K562 (cell line): ENCODE data around the gene MED20. TPM values are rescaled to one million over a fixed set of nuclear protein-coding genes. Genes with fewer than 3 reads are reported as not detected.

ENCODE experiments used
- ATAC-seq: fragments of 200-7000 bp; cut with Tn5 transposase; 3 replicates; pipeline ENCODE4 v1.9.1; 2020; ENCODE audit warnings: moderate library complexity
- BruUV-seq: library from RNA; stranded (reverse); fragments of 400-500 nt; replicated peaks from 2 replicates; lab custom pipeline; 2021; lab: Mats Ljungman, UMichigan
- CTCF ChIA-PET: fragments of 300-600 bp; formaldehyde crosslinking; extraction: SDS; loops from one replicate; lab custom pipeline; 2021; ENCODE audit warnings: low intra/inter-chr PET ratio; lab: Yijun Ruan, JAX
- POLR2A ChIA-PET: fragments of 300-600, 350-650 bp; sonication (Branson Sonifier 250); formaldehyde crosslinking; extraction: SDS; loops from one replicate; lab custom pipeline; 2021; ENCODE audit warnings: antibody characterized with exemption, inconsistent platforms; lab: Yijun Ruan, JAX
- DNase-seq, 4 experiments: peaks; one replicate each; pipeline versions ENCODE4 v3.0.0 to v3.0.0-alpha.2; 2011 to 2018; ENCODE audit warnings: low spot score in 3 of 4, mixed read lengths in 3 of 4; ENCODE audit errors: extremely low read depth in 1 of 4
- FAIRE-seq: peaks from 2 replicates; lab custom pipeline; 2011; peaks lifted over from hg19 to GRCh38; lab: Jason Lieb, UNC
- H2AFZ ChIP-seq: 2 replicates; pipeline ENCODE4 v1.6.0; 2011; ENCODE audit warnings: low read depth, low read length, control low read depth, inconsistent platforms
- H3K27ac ChIP-seq: fragments of 200-600 bp; 3 replicates; pipeline ENCODE4 v1.8.0; 2011; ENCODE audit warnings: low read depth, mild to moderate bottlenecking, control low read depth, inconsistent platforms, low read length, moderate library complexity, mixed read lengths; ENCODE audit errors: extremely low read depth
- H3K27me3 ChIP-seq, 2 experiments: fragments of 300-600 bp in 1 of 2; 2 replicates in 1 of 2; 3 replicates in 1 of 2; pipeline versions ENCODE4 v1.6.0 to v1.8.0; 2011; ENCODE audit warnings: inconsistent platforms in 2 of 2, low read length in 2 of 2, mild to moderate bottlenecking in 1 of 2, mixed read lengths in 1 of 2, moderate library complexity in 1 of 2; ENCODE audit not compliant: control insufficient read depth in 2 of 2, insufficient read depth in 2 of 2
- H3K36me3 ChIP-seq: fragments of 300-600 bp; 3 replicates; pipeline ENCODE4 v1.8.0; 2011; ENCODE audit warnings: mild to moderate bottlenecking, low read length, inconsistent platforms; ENCODE audit not compliant: control insufficient read depth, insufficient read depth
- H3K4me1 ChIP-seq, 2 experiments: fragments of 200-600 bp in 1 of 2; replicated peaks in 1 of 2; 2 replicates in 1 of 2; 3 replicates in 1 of 2; pipeline versions ENCODE4 v1.5.1 to v1.8.0; 2011; ENCODE audit warnings: inconsistent platforms in 2 of 2, low read length in 2 of 2, mild to moderate bottlenecking in 1 of 2, mixed read lengths in 1 of 2, moderate library complexity in 1 of 2; ENCODE audit not compliant: control insufficient read depth in 2 of 2, insufficient read depth in 2 of 2
- H3K4me2 ChIP-seq: 2 replicates; pipeline ENCODE4 v1.6.1; 2011; ENCODE audit warnings: low read length, control low read depth, inconsistent platforms, mixed read lengths; ENCODE audit not compliant: insufficient read depth
- H3K4me3 ChIP-seq: fragments of 200-600 bp; sonication (generic), shearing (Covaris generic); 2 replicates; pipeline ENCODE4 v1.5.1; 2016; ENCODE audit warnings: control low read depth, inconsistent platforms
- H3K79me2 ChIP-seq: fragments of 200-600 bp; 3 replicates; pipeline ENCODE4 v1.8.0; 2011; ENCODE audit warnings: low read length, inconsistent platforms; ENCODE audit not compliant: control insufficient read depth, insufficient read depth
- H3K9ac ChIP-seq, 2 experiments: 2 replicates each; pipeline versions ENCODE4 v1.6.0 to v1.6.1; 2011; ENCODE audit warnings: low read depth in 2 of 2, low read length in 2 of 2, control low read depth in 1 of 2, inconsistent platforms in 1 of 2, mild to moderate bottlenecking in 1 of 2, mixed read lengths in 1 of 2; ENCODE audit not compliant: insufficient read depth in 1 of 2
- H3K9me1 ChIP-seq: one replicate; pipeline ENCODE4 v1.6.0; 2011; ENCODE audit warnings: inconsistent platforms, mild to moderate bottlenecking, low read length, moderate library complexity; ENCODE audit not compliant: control insufficient read depth, insufficient read depth
- H3K9me3 ChIP-seq: replicated peaks from 2 replicates; pipeline ENCODE4 v1.5.1; 2011; ENCODE audit warnings: low read depth, low read length, inconsistent platforms; ENCODE audit not compliant: control insufficient read depth, insufficient read depth
- H4K20me1 ChIP-seq: replicated peaks from 2 replicates; pipeline ENCODE4 v1.6.1; 2011; ENCODE audit warnings: low read length, inconsistent platforms, mixed read lengths; ENCODE audit not compliant: control insufficient read depth, insufficient read depth
- BCOR ChIP-seq: fragments of 450-650 bp; IDR thresholded peaks from 2 replicates; pipeline ENCODE4 v1.6.1; 2016
- CCAR2 ChIP-seq: fragments of 200-400 bp; formaldehyde crosslinking; IDR thresholded peaks from 2 replicates; pipeline ENCODE4 v1.6.1; 2017; ENCODE audit warnings: mild to moderate bottlenecking, low read depth, low read length
- CEBPB ChIP-seq: fragments of 450-650 bp; IDR thresholded peaks from 2 replicates; pipeline ENCODE4 v1.6.1; 2016; ENCODE audit warnings: missing genetic modification characterization, missing compliant biosample characterization
- SLC30A9 ChIP-seq: fragments of 250-450 bp; sonication (Bioruptor Pico); IDR thresholded peaks from 2 replicates; pipeline ENCODE4 v1.8.0; 2022; ENCODE audit warnings: mild to moderate bottlenecking, moderate library complexity
- SPI1 ChIP-seq: IDR thresholded peaks from 2 replicates; pipeline ENCODE4 v1.6.1; 2011; ENCODE audit warnings: low read depth, low read length, control low read depth, borderline replicate concordance
- ZNF766 ChIP-seq: fragments of 200-800 bp; sonication (Bioruptor generic); conservative IDR thresholded peaks from 2 replicates; pipeline ENCODE4 v1.6.1; 2016; ENCODE audit warnings: missing genetic modification characterization, missing compliant biosample characterization
- WGBS: fragments of 100-300 bp; shearing (Covaris generic); methylation state at CpG from one replicate; pipeline ENCODE4 v1.1.6; 2016; ENCODE audit warnings: low coverage, mixed read lengths; ENCODE audit not compliant: insufficient coverage; ENCODE audit errors: missing lambda C conversion rate; 5-methylcytosine and 5-hydroxymethylcytosine counted together
- in situ Hi-C: fragments of 300-500 bp; cut with MboI; formaldehyde crosslinking; loops from 4 replicates; pipeline ENCODE4 v1.15.0; 2018; ENCODE audit warnings: inconsistent platforms, mixed read lengths
- intact Hi-C: fragments of 100-400 bp; cut with micrococcal nuclease; formaldehyde crosslinking; loops from 2 replicates; pipeline ENCODE4 v1.14.2; 2022
- polyA plus RNA-seq, 8 experiments: library from polyadenylated mRNA; depleted of rRNA in 4 of 8; stranded (reverse) in 5 of 8; unstranded in 3 of 8; fragments of >200 nt; fragmentation: Nextera tagmentation in 2 of 8; fragmentation: Illumina TruSeq in 1 of 8; extraction: Ambion mirVana in 2 of 8; extraction: Trizol in 1 of 8; gene quantifications; 2 replicates each; pipeline versions ENCODE4 v1.2.1 to v1.2.3, GENCODE V29; 2011 to 2014; ENCODE audit warnings: inconsistent platforms in 1 of 8, missing spikeins in 1 of 8
- total RNA-seq, 7 experiments: library from RNA; depleted of rRNA in 6 of 7; stranded (reverse); fragments of >200 nt in 6 of 7; fragmentation: Illumina TruSeq in 2 of 7; extraction: Trizol in 2 of 7; gene quantifications; 2 replicates each; pipeline versions ENCODE4 v1.2.1 to v1.2.3, GENCODE V29; 2011 to 2021; ENCODE audit warnings: low replicate concordance in 1 of 7
- TF ChIP-seq, protein P1 (sequence below): fragments of 450-650 bp; IDR thresholded peaks from 2 replicates; pipeline ENCODE4 v1.6.1; 2016; ENCODE audit warnings: mild to moderate bottlenecking
- TF ChIP-seq, protein P2 (sequence below): sonication (generic); formaldehyde crosslinking; IDR thresholded peaks from 2 replicates; pipeline ENCODE4 v1.4.0; 2020; ENCODE audit warnings: mild to moderate bottlenecking, missing genetic modification reagents
- TF ChIP-seq, protein P3 (sequence below): fragments of 200-800 bp; sonication (Bioruptor generic); IDR thresholded peaks from 2 replicates; pipeline ENCODE4 v1.6.1; 2017; ENCODE audit warnings: missing genetic modification characterization, missing compliant biosample characterization
- TF ChIP-seq, protein P4 (sequence below): sonication (generic); formaldehyde crosslinking; IDR thresholded peaks from 2 replicates; pipeline ENCODE4 v1.8.0; 2022; ENCODE audit warnings: missing genetic modification reagents, mild to moderate bottlenecking, borderline replicate concordance

MED20 gene
- total and polyA plus RNA-seq, 9 of the 15 experiments (the other 6 are each of a cell fraction or from before 2014, with no cell fraction given) = 27.3 to 80.9 (median 46.0) TPM

DNA sequence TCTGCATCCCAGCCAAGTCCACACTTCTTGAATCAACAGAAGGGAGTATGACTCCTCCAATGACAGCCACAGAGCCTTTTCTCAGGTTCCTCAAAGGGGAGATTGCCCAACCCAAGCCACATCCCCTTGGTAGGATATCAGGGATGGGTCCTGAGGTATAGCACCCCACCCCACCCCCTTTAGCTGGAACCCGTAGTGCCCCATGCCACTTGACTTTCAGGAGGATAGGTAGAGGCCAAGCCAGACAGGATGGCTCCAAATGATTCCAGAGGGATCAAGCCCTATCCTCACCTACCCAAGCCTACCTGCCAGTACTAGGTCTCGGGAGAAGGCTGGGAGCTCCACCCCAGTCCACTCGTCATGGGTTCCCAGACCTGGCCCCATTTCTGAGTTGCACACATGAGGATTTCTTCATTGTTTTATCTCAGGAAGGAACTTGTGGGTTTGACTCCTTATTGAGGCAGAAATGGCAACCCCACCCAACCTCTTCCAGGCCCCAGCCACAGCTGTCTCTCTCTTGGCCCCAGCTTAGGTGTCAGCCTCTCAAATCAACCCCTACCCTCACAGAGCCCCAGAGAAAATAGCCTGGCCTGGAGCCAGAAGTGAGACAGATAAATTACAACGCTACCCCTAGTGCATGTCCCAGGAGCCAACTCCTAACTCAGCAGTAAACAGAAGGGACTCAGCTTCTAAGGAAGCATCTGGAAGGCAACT lies 17.1 kb upstream of the MED20 start:
- 27% methylated on average over 4 of the region's 4 CpGs for WGBS
- TF ChIP-seq SPI1 = 0 out of 2 replicates have a peak, but pooled peaks have one; percentile 5
- TF ChIP-seq BCOR = no peak
- TF ChIP-seq, protein P1, sequence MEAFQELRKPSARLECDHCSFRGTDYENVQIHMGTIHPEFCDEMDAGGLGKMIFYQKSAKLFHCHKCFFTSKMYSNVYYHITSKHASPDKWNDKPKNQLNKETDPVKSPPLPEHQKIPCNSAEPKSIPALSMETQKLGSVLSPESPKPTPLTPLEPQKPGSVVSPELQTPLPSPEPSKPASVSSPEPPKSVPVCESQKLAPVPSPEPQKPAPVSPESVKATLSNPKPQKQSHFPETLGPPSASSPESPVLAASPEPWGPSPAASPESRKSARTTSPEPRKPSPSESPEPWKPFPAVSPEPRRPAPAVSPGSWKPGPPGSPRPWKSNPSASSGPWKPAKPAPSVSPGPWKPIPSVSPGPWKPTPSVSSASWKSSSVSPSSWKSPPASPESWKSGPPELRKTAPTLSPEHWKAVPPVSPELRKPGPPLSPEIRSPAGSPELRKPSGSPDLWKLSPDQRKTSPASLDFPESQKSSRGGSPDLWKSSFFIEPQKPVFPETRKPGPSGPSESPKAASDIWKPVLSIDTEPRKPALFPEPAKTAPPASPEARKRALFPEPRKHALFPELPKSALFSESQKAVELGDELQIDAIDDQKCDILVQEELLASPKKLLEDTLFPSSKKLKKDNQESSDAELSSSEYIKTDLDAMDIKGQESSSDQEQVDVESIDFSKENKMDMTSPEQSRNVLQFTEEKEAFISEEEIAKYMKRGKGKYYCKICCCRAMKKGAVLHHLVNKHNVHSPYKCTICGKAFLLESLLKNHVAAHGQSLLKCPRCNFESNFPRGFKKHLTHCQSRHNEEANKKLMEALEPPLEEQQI = no peak
- TF ChIP-seq, protein P2, sequence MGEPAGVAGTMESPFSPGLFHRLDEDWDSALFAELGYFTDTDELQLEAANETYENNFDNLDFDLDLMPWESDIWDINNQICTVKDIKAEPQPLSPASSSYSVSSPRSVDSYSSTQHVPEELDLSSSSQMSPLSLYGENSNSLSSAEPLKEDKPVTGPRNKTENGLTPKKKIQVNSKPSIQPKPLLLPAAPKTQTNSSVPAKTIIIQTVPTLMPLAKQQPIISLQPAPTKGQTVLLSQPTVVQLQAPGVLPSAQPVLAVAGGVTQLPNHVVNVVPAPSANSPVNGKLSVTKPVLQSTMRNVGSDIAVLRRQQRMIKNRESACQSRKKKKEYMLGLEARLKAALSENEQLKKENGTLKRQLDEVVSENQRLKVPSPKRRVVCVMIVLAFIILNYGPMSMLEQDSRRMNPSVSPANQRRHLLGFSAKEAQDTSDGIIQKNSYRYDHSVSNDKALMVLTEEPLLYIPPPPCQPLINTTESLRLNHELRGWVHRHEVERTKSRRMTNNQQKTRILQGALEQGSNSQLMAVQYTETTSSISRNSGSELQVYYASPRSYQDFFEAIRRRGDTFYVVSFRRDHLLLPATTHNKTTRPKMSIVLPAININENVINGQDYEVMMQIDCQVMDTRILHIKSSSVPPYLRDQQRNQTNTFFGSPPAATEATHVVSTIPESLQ (CRISPR knock-in tag) = peak; percentile 21; the same call in 1 of the 2 replicates
- peak; percentile 83; the same call in 1 of the 2 replicates for TF ChIP-seq ZNF766
- TF ChIP-seq CEBPB (tag) = peak; percentile 85
- TF ChIP-seq, protein P3, sequence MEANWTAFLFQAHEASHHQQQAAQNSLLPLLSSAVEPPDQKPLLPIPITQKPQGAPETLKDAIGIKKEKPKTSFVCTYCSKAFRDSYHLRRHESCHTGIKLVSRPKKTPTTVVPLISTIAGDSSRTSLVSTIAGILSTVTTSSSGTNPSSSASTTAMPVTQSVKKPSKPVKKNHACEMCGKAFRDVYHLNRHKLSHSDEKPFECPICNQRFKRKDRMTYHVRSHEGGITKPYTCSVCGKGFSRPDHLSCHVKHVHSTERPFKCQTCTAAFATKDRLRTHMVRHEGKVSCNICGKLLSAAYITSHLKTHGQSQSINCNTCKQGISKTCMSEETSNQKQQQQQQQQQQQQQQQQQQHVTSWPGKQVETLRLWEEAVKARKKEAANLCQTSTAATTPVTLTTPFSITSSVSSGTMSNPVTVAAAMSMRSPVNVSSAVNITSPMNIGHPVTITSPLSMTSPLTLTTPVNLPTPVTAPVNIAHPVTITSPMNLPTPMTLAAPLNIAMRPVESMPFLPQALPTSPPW = peak; percentile 38; the same call in 1 of the 2 replicates
- TF ChIP-seq CCAR2 = no peak
- TF ChIP-seq, protein P4, sequence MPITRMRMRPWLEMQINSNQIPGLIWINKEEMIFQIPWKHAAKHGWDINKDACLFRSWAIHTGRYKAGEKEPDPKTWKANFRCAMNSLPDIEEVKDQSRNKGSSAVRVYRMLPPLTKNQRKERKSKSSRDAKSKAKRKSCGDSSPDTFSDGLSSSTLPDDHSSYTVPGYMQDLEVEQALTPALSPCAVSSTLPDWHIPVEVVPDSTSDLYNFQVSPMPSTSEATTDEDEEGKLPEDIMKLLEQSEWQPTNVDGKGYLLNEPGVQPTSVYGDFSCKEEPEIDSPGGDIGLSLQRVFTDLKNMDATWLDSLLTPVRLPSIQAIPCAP (CRISPR knock-in tag) = no peak
- TF ChIP-seq SLC30A9 = no peak

More for the DNA sequence above, 17.1 kb upstream of the MED20 start:
- peak overlapping the region; percentile 72 for H3K27ac ChIP-seq
- CTCF ChIA-PET = interaction anchor here (0.9 to 3.2 kb wide), 3 partner anchors 91 to 137 kb away, joined by 4 to 33 read pairs (median 5); no protein-coding TSS in a partner anchor
- FAIRE-seq (peak; percentile 75), DNase-seq (peak in 2 of 4 experiments; percentile 75 to 90), ATAC-seq (peak; percentile 0; the same call in 2 of the 3 replicates)
- intact Hi-C loops = loop anchor here (2.0 to 10.0 kb wide), 4 partner anchors 93 to 279 kb away; partner anchors contain the start of genes GUCA1B, MRPS10 and TOMM6
- peaks cover 83% of the 10 kb centered on the region for H3K79me2 ChIP-seq
- no peaks in the 10 kb centered on the region for H3K27me3 ChIP-seq
- in situ Hi-C loops = loop anchor here (5.0 kb wide), 1 partner anchor 104 kb away; no protein-coding TSS in a partner anchor
- H3K4me3 ChIP-seq = peak overlapping the region; percentile 81; the same call in 1 of the 2 replicates
- no peaks in the 10 kb centered on the region for H3K9me3 ChIP-seq
- POLR2A ChIA-PET = interaction anchor here (0.6 to 13.7 kb wide), 13 partner anchors 8 to 1576 kb away, joined by 3 to 166 read pairs (median 6); partner anchors contain the start of genes BYSL, MED20 and TAF8
- no peak overlapping the region for H2AFZ ChIP-seq
- H3K36me3 ChIP-seq = peaks cover 69% of the 10 kb centered on the region
- peaks cover 58 to 69% of the 10 kb centered on the region in 2 experiments for H3K4me1 ChIP-seq
- BruUV-seq = no TSS peak
- peaks cover 18% of the 10 kb centered on the region for H4K20me1 ChIP-seq
- peak overlapping the region; percentile 90 for H3K4me2 ChIP-seq
- H3K9ac ChIP-seq = peak overlapping the region; percentile 46 to 84; a peak in 3 of 4 replicates
- H3K9me1 ChIP-seq = no peaks in the 10 kb centered on the region
